HG02943 (cell line): ENCODE results near the gene POFUT2.

Experiments used
- ATAC-seq: cut with Tn5 transposase; IDR thresholded peaks from one replicate; pipeline ENCODE4 v1.9.1; 2021; ENCODE audit warnings: mild to moderate bottlenecking, low read depth, moderate library complexity; ENCODE audit not compliant: unreplicated experiment

Gene POFUT2, protein sequence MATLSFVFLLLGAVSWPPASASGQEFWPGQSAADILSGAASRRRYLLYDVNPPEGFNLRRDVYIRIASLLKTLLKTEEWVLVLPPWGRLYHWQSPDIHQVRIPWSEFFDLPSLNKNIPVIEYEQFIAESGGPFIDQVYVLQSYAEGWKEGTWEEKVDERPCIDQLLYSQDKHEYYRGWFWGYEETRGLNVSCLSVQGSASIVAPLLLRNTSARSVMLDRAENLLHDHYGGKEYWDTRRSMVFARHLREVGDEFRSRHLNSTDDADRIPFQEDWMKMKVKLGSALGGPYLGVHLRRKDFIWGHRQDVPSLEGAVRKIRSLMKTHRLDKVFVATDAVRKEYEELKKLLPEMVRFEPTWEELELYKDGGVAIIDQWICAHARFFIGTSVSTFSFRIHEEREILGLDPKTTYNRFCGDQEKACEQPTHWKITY

DNA sequence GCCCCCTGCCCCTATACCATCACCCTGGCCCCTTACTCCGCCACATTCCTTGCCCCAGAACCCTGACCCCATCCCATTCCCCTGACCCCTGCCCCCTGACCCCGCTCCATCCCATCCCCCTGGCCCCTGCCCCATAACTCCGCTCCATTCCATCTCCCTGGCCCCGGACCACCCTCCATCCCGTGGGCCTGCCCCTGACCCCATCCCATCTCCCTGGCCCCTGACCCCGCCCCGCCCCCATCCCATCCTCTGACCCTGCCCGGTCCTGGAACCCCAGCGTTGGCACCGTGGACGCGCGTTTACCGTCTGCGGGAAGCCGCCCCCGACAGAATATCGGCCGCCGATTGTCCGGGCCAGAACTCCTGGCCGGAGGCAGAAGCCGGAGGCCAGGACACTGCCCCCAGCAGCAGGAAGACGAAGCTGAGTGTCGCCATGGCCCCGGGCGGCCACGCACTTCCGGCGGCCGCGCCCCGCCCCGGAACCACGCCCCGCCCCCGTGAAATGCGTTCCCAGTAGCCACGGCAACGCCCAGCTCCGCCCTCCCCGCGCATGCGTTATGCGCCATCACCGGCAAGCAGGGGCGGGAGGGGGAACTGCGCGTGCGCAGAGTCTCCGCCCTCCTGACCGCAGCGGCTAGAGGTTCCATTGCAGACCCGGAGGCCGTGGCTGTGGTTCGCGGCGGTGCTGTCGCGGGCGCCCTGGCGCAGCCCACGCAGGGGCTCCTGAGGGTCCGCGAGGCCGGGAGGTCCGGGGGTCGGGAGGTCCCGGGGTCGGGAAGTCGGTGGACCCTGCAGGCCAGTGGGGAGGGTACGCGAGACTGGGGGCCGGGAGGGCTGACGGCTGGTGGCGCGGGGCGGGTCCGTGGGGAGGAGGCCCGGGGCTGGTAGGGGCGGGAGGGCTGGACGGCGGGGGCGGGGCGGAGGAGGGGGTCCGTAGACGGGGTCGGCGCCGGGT lies at the start of gene POFUT2:
POFUT2 (minus strand) TSS at position 458 of the 954 bp plus-strand sequence; CDS start at position 434, 24 bp downstream.
- ATAC-seq, result peak; percentile 69

DNA sequence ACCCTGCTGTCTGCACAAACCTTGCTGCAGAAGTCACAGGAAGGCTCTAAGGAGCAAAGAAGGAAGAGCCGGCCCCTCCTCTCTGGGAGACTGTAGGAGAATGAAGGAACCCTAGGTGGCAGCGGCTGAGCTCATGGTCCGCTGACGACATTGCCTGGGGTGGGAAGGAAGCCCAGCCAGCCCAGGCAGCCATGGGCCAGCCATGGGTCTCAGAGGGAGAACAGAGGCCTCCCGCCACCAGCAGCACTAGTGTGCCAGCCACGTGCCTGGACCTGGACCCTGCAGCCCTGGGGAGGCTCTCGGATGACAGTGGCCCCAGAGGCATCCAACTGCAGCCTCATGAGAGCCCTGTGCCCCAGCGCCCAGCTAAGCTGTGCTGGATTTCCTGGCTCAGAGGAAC lies 49.2 kb upstream of the POFUT2 start:
- no peak for ATAC-seq

DNA sequence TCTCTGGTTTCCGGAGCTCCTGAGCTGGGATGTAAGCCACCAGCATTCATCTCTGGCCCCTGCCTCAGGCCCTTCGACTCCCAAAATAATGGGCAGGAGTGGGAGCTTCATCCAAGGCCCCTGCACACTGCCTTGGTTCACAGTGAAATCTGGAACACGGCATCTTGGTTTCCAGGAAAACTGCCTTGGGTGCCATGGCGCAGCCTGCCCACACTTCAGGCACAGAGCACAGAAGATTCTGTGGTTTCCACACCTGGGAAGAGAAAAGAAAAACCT lies 48.8 kb upstream of the POFUT2 start:
- no peak for ATAC-seq

DNA sequence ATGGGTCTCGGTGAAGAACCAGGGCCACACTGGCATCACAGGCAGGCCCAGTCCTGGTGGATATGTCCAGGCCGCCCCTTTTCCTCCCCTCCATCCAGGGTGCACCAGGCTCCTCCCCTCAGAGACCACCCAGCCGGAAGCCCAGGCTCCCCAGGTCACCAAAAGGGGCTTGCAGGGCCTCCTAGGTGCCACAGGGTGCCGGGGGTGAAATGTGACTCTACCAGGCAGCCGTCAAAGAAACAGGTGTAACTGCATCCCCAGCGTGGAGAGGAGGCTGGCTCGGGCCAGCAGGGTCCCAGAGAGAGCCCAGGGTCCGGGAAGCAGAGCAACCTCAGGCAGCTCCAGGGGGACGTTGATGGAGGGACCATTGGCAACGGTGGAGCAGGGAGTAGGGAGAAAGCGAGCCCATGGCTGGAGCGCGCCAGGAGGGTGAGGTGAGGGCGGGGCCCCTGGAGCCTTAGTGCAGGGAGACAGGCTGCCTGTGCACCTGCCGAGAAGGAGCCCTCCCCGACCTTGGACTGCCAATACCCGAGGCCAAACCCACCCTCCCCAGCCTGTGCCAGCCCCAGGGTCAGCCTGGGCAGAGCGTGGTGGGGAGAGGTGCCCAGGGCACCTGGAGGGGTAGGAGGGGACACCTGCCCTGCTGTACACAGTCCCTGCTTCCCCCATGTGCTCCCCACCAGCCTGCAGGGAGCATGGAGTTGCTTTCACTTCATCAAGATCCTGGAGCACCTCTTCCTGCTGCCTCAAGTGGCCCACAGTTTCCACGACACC lies 48.3 kb upstream of the POFUT2 start:
- no peak for ATAC-seq

DNA sequence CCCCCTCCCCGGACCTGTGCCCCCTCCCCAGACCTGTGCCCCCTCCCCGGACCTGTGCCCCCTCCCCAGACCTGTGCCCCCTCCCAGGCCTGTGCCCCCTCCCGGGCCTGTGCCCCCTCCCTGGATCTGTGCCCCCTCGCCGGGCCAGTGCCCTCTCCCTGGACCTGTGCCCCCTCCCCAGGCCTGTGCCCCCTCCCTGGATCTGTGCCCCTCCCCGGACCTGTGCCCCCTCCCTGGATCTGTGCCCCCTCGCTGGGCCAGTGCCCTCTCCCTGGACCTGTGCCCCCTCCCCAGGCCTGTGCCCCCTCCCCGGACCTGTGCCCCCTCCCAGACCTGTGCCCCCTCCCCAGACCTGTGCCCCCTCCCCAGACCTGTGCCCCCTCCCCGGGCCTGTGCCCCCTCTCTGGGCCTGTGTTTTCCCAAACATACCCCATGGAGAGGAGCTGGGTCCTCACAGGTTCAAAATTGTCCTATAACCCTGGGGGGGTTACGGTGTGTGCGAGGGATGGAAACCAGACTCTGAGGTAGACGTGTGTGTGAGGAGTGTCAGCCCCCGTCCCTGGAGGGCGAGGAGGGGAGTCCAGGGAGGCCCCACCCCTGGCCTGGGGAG lies 47.6 kb upstream of the POFUT2 start:
- ATAC-seq, result no peak

DNA sequence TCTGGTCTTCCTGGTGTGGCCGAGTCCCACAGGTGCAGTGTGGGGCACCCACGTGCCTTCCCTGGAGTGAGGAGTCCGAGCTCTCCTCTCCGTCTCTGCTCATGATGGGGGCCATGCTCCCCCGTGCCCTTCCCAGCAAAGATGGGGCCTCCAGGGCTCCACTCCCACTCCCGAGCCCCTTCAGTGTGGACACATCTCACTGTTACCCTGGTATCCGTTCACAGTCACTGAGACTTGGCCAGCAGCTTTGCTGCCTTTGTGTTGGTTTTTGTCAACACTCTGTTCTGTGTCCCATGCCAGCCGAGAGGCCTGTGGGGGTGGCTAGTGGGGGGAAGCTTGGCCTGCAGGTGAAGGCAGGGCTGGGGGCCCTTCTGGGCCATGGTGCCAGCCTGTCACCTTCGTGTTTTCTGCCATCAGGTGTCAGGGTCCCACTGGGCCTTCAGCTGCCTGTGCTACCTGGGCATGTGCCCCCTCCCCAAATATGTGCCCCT lies 46.9 kb upstream of the POFUT2 start:
- ATAC-seq, result no peak

DNA sequence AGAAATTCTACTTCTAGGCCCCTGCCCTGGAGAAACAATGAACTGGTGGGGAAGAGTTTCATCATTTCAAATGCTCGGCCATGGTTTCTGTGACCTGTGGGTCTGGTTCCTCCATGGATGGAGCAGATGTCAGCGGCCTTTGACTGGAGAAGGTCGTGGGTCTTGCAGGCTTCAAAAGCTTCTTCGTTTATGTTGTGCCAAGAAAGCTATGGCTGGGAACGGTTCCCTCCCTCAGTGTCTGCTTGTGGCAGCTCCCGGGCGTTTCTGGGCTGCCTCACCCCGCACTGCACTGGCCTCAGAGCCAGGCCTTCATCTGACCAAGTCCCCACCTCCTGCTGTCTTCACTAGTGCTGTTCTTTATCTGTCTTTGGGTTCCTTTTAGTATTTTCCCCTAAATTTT lies 46.4 kb upstream of the POFUT2 start:
- ATAC-seq, result no peak

DNA sequence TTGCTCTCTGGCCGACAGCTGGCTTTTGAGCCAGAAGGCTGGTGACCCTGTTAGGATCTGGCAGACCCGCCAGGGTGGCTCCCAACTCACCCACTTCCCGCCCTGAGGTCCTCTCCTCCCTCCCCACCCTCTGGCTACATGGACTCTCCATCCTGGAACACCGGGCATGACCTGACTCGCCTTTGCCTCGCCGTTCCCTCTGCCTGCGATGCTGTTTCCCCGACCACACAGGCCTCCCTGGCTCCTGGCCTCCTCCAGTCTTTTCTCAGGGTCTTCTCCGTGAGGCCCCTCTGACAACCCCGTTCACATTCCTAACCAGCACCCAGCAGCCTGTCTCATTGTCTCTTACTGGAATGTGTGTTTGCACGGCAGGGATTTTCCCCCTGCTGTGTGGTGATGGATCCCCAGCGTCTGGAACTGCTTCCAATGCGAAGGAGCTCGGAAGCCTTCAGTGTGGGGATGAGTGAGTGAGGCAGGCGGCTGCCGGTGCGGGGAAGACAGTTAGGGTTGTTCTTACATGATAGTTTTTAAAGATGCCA lies 46.0 kb upstream of the POFUT2 start:
- ATAC-seq, result no peak

DNA sequence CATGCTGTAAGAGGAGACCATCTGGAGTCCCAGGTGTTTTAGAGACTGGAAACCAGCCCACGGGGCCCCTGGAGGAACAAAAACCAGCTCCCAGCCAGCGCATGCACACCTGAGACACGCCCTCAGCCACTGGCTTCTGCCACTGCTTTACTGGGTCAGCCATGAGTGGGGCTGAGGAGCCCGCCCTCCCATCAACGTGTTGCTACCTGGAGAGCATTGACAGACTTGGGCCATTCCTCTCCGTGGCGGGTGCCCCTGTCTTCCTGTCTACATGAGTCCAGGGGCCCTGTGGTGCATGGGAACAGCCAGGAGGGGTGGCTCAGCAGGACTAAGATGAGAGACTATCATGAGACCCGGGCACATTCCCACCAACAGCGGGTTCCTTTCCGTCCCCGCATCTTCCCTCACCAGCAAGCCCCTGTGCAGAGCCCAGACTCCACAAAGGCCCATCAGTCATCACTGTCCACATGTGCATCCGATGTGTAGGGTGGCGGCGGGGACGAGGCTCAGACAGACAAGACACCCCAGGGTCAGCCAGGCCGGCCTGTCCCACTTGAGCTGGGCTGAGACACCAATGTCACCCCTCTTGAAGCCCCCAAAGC lies 45.4 kb upstream of the POFUT2 start:
- ATAC-seq, result no peak

DNA sequence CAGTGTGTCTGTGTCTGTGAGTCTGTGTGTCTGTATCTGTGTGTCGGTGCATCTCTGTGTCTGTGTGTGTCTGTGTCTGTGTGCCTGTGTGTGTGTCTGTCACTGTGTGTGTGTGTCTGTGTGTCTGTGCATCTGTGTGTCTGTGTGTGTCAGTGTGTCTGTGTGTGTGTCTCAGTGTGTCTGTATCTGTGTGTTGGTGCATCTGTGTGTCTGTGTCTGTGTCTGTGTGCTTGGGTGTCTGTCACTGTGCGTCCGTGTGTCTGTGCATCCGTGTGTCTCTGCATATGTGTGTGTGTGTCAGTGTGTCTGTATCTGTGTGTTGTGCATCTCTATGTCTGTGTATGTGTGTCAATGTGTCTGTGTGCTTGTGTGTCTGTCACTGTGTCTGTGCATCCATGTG lies 44.7 kb upstream of the POFUT2 start:
- ATAC-seq, result no peak

DNA sequence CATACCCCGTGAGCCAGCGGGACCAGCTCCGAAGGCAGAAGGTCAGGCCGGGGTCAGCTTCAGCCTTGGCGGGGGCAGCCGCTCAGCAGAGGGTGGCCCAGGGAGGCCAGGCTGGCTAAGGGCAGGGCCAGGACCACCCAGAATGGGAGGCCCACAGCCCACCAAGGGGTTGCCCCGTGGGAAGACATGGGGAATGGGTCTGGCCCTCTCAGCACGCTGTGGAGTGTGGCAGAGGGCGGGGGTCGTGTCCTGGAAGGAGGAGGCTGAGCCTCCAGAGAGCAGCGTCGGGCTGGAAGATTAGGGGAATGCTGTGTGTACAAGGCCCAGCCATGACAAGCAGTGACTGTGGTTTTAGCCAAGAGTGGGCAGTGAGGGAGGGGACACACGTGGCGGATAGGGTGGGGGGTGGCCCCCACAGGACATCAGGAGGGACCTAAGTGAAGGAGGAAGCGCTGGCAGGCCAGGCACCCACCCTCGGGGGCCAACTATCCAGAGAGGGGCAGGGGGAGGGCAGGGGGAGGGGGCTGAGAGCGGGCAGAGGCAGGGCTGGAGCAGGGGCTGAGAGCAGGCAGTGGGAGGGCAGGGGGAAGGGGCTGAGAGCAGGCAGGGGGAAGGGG lies 43.9 kb upstream of the POFUT2 start:
- no peak for ATAC-seq

DNA sequence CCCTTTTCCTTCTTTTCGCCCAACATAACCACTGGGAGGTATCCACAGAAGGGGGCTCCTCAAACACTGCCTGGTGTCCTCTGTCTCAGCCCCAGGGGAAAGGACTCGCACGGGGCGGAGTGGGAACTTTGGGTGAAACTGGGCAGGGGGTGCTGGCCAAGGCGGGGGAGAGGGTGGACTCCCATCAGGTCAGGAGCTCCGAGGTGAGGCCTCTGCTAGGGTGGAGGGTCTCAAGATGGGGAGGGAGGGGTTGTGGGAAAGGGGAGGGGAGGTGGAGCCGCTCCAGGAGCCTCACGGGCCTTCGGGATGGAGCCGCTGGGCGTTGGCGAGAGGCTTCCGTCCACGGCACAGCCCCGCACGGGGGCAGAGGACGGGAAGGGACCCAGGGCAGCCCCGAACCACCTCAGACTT lies 43.2 kb upstream of the POFUT2 start:
- ATAC-seq, result no peak

DNA sequence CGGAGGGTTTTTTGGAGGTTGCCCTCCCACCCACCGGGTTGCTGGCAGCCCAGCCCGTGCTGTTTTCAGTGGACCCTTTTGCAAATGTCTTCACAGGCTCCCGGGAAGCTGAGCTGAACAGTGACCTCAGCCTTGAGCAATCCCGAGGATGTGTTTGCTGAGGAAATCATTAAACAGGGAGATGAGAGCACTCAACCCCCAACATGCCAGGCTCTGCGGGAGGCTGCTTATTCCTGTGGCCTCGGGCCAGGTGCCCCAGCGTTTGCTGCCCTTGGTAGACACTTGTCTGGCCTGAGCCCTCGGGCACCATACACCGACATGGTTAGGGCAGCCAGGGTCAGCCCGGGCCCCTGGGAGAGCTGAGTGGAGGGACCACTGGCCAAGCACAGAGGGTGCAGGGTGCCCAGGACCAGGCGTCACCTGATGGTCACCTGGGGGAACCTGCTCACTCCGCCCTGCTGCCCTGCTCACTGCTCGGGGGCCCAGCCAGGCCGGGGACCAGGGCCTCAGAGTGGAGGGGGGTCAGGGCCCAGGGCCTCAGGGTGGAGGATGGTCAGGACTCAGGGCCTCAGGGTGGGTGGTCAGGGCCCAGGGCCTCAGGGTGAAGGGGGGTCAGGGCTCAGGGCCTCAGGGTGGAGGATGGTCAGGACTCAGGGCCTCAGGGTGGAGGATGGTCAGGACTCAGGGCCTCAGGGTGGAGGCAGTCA lies 42.5 kb upstream of the POFUT2 start:
- ATAC-seq, result no peak

DNA sequence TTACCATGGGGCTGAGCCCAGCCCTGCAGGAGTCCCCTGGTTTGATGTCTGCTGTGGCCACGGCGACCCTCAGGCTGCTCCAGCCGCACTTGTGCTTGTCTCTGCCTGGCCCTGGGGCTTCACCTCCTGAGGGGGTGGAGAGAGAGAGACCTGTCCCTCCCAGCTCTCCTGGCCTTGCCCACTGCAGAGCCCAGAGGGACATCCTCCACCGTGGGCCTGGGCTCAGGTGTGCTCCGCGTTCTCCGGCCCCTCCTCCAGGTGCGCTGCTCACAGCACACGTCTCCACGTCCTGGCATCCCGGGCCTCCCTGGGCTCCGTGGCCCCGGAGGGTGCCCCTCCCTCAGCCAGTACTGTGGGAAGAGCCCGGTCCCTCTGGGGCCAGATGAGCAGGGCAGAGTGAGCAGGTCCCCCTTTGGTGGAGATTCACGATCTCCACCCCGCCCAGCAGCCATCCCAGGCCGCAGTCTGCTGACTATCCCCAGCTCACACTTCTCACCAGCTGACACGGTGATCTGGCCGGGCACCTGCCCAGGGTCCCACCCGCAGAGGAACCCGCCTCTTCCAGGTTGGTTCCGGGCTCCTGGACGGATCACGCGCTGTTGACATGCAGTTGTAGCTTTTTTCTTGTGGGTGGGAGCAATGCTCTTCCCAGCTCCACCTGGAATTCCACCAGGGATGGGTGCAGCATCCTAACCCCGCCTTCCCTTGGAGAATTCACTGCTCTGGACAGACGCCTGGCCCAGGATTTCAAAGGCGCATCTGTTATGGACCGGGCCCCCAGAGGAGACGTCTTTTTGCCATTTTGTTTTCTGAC lies 41.8 kb upstream of the POFUT2 start:
- ATAC-seq, result no peak

DNA sequence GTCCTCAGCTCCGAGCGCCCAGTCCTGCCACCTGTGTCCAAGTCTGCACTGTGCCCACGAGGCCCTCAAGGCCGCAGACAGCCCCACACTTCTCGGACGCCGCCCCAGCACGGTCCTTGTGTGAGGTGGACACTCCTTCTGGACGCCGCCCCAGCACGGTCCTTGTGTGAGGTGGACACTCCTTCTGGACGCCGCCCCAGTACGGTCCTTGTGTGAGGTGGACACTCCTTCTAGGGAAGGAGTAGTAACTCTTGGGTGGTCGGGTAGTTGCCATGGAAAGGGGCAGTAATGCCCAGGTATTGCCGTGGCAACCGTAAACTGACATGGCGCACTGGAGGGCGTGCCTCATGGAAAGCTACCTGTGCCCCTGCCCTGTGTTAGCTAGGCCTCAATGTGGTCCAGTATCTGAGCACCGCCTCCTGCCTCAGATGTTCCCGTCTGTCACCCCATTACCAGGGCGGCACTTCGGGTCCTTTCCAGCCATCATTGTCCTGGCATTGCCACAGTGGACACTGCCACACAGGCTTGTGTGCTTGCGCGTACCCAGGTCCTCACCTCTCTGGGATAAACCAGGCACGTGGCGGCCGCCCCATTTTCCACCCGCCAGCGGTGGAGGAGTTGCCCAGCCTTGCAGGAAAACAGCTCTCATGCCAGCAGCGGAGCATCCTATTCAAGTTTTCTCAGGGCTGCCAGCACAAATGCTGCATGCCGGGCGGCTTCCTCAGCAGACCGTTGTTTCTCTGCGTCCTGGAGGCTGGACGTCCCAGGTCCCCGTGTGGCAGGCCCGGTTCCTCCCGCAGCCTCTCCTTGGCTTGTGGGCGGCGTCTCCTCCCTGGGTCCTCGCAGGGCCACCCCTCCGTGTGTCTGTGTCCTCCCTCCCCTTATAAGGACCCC lies 40.8 kb upstream of the POFUT2 start:
- ATAC-seq, result no peak

DNA sequence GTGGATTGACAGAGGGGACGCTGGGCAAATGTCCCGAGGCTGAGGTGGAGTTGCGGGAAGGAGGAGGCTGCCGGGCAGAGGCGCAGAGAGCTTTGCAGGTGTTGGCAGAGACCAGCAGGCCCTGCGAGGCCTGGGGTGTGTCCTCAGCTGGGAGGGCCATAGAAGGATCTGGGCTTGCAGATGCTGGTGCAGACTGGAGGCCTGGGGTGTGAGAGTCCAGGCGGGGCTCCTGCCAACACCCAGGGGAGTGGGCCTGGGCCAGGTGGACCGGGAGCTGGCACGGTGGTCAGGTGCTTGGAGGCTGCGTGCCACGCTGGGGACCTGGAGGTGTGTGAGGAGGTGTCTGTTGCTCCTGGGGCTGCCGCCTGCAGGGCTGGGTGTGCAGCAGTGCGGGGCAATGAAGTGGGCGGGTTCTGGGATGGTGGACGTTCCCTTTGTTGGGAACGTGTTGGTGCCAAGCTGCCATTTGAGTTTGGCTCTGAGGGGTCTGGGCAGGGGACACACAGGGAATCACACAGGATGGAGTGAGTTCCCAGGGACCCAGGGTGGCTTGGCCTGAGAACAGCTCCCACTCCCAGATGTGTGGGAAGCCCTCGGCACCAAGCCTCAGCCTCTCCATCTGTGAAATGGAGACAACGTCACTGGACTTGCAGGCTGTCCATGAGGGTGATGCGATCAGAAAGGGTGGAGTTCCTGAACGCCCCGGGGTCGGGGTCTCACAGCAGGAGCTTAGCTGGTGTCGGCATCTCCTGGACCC lies 39.9 kb upstream of the POFUT2 start:
- ATAC-seq, result no peak
